Measurements from ENCODE around the gene PDK1.

Gene PDK1

GRCh38 chr2:172555522-172556283 is at the start of gene PDK1:
Gene PDK1, plus strand, starts transcription at chr2:172556090. Its CDS starts 61 bp downstream, at chr2:172556151.
- TF ChIP-seq CTCF (conservative IDR thresholded peaks at IDR 0.05), result no peak

GRCh38 chr2:172507199-172507598 is 48.7 kb upstream of the PDK1 start:
- no peak overlapping the region for H3K27ac ChIP-seq
- TF ChIP-seq CTCF (conservative IDR thresholded peaks at IDR 0.05), result no peak

More at GRCh38 chr2:172555522-172556283, at the start of gene PDK1:
- H3K27ac ChIP-seq, result peak within 1 kb of the TSS; percentile 91

- no peak for TF ChIP-seq CTCF (conservative IDR thresholded peaks at IDR 0.05)
- H3K27ac ChIP-seq, result no peak overlapping the region
These were observed 45.8 kb upstream of the PDK1 start for GRCh38 chr2:172510088-172510487.

GRCh38 chr2:172510548-172510947 is 45.3 kb upstream of the PDK1 start:
- no peak overlapping the region for H3K27ac ChIP-seq
- no peak for TF ChIP-seq CTCF (conservative IDR thresholded peaks at IDR 0.05)

GRCh38 chr2:172512810-172513523 is 42.9 kb upstream of the PDK1 start:
- TF ChIP-seq CTCF (conservative IDR thresholded peaks at IDR 0.05), result no peak
- H3K27ac ChIP-seq, result no peak overlapping the region

GRCh38 chr2:172513524-172513900 is 42.4 kb upstream of the PDK1 start:
- TF ChIP-seq CTCF (conservative IDR thresholded peaks at IDR 0.05), result no peak
- H3K27ac ChIP-seq, result no peak overlapping the region

- TF ChIP-seq CTCF (conservative IDR thresholded peaks at IDR 0.05), result no peak
- H3K27ac ChIP-seq, result no peak overlapping the region
These were observed 41.8 kb upstream of the PDK1 start for GRCh38 chr2:172513935-172514586.

All from VCaP (cell line).